Measurements from ENCODE around the gene MECP2.

- TF ChIP-seq SMC3 (IDR thresholded peaks at IDR 0.05; ENCODE audit: borderline replicate concordance, low read length): no peak
- TF ChIP-seq EED (IDR thresholded peaks at IDR 0.05; ENCODE audit: low read depth): no peak
- TF ChIP-seq BCL11A (IDR thresholded peaks at IDR 0.05; ENCODE audit: low read depth, low read length): no peak
- TF ChIP-seq, protein P1, sequence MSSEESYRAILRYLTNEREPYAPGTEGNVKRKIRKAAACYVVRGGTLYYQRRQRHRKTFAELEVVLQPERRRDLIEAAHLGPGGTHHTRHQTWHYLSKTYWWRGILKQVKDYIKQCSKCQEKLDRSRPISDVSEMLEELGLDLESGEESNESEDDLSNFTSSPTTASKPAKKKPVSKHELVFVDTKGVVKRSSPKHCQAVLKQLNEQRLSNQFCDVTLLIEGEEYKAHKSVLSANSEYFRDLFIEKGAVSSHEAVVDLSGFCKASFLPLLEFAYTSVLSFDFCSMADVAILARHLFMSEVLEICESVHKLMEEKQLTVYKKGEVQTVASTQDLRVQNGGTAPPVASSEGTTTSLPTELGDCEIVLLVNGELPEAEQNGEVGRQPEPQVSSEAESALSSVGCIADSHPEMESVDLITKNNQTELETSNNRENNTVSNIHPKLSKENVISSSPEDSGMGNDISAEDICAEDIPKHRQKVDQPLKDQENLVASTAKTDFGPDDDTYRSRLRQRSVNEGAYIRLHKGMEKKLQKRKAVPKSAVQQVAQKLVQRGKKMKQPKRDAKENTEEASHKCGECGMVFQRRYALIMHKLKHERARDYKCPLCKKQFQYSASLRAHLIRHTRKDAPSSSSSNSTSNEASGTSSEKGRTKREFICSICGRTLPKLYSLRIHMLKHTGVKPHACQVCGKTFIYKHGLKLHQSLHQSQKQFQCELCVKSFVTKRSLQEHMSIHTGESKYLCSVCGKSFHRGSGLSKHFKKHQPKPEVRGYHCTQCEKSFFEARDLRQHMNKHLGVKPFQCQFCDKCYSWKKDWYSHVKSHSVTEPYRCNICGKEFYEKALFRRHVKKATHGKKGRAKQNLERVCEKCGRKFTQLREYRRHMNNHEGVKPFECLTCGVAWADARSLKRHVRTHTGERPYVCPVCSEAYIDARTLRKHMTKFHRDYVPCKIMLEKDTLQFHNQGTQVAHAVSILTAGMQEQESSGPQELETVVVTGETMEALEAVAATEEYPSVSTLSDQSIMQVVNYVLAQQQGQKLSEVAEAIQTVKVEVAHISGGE (CRISPR knock-in tag; IDR thresholded peaks at IDR 0.05): no peak
- no peak for TF ChIP-seq NRF1 (conservative IDR thresholded peaks at IDR 0.05; ENCODE audit: low read depth, low read length)
- no peak for TF ChIP-seq EZH2 (IDR thresholded peaks at IDR 0.05; ENCODE audit: borderline replicate concordance, control insufficient read depth, low read depth, low read length)
- TF ChIP-seq, protein P2, sequence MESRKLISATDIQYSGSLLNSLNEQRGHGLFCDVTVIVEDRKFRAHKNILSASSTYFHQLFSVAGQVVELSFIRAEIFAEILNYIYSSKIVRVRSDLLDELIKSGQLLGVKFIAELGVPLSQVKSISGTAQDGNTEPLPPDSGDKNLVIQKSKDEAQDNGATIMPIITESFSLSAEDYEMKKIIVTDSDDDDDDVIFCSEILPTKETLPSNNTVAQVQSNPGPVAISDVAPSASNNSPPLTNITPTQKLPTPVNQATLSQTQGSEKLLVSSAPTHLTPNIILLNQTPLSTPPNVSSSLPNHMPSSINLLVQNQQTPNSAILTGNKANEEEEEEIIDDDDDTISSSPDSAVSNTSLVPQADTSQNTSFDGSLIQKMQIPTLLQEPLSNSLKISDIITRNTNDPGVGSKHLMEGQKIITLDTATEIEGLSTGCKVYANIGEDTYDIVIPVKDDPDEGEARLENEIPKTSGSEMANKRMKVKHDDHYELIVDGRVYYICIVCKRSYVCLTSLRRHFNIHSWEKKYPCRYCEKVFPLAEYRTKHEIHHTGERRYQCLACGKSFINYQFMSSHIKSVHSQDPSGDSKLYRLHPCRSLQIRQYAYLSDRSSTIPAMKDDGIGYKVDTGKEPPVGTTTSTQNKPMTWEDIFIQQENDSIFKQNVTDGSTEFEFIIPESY (IDR thresholded peaks at IDR 0.05): no peak
Measured at GRCh38 chrX:154121961-154122360, 24.4 kb upstream of the MECP2 start.

Measured in GM12878 (cell line).